Fibroblast of skin of left biceps (primary cell): ENCODE measurements around the gene DTX3L.
A peak's percentile ranks its signal among the peaks of the same experiment; 100 is the strongest.

Source experiments
- DNase-seq, 2 experiments: peaks; one replicate each; pipeline ENCODE4 v3.0.0-alpha.2; 2013; ENCODE audit warnings: low read depth in 2 of 2

The DTX3L gene

DNA sequence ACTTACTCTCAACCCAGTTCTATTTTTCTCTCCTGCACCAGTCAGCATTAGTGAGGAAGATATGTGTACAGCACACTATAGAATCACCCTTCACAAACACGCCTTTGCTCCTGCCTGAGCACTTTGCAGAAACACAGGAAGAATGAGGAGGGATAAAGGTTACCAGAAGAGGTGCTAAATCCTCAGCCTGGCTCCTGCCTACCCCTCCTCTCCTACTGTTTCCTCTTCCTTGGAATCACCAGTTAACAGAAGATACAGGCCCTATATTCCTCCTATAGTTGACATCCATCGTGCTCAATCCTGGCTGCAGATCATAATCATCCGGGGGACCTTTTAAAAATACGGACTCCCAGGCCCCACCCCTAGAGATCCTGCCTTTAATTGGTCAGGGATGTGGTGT lies 42.2 kb downstream of the DTX3L start:
- no peak for DNase-seq

DNA sequence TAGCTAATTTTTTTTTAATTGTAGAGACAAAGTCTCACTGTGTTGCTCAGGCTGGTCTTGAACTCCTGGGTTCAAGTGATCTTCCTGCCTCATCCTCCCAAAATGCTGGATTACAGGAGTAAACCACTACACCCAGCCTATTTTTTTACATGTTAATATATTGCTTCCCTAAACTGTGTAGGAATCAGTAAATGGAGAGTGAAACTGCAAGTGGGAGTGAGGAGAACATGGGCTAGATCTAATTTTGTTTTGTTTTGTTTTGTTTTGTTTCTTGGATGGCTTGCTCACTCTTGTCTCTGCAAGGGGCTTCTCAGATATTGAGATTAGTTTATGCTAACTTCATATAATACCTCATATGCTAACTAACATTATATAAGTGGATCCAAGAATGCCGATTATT lies 44.8 kb downstream of the DTX3L start:
- no peak for DNase-seq

DNA sequence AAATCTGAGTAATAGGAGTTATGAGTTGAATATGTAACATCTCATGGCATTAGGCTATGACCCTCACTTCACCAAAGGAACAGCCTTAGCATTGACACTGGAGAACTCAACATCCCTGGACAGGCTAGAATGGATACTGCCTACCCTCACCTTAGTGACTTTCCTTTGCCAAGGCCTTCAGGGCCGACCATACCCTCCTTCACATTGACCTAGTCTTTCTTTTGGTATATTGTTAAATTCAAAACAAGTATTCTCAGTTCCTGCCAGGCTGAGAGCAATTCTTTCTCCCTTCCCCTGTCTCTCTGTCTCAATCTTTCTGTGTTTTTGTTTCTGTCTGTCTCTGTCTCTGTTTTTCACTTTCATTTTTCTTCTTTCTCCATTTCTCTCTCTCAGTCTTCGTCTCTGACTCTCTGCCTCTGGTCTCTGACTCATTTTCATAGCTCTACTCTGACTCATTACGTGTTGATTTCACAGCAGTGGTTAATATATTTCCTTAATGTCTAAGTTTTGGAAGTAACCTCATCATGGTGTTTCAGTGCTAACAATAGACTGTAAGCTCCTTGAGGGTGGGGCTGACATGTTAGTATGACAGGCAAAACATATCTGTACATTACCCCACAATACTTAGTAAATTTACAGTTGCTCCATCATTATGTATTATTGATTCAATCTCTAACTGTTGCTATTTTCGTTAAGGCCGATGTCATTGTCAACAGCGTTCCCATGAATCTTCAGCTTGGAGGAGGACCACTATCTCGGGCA lies 45.8 kb downstream of the DTX3L start:
- peak; percentile 44 to 47 for DNase-seq

DNA sequence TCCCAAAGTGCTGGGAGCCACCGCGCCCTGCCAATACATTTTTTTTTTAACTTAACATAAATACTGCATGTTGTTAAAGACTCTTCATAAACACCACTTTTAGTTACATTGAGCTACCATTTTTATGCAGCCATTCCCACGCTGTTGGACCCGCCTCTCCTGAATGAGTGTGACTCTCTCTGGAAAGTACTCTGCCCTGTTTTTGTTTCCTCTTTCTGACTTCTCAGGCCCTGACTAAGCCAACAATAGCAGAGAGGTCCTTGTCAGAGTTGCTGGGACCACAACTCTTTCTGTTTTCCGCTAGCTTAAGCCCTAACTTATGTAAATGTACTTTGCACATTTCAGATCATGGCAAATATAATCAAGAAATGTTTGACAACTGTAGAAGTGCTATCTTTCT lies 48.6 kb downstream of the DTX3L start:
- no peak for DNase-seq

DNA sequence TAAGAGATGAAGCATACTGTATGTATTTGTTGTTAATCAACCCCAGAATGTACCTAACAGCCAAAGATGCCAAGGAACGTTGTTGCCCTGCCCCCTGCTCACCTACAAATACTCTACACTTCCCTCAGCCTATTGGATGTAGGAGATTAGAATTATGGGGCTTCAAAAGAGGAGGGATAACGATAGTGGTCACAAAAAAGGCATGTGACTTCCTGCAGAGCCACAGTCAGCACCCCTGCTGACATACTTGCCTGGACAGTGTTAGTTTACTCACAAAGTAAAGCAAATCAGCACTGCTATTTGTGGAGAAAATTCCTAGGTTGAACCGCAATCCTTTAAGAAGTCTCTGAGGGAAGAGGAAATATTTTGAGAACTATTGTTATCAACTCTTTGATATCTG lies 51.2 kb downstream of the DTX3L start:
- no peak for DNase-seq

DNA sequence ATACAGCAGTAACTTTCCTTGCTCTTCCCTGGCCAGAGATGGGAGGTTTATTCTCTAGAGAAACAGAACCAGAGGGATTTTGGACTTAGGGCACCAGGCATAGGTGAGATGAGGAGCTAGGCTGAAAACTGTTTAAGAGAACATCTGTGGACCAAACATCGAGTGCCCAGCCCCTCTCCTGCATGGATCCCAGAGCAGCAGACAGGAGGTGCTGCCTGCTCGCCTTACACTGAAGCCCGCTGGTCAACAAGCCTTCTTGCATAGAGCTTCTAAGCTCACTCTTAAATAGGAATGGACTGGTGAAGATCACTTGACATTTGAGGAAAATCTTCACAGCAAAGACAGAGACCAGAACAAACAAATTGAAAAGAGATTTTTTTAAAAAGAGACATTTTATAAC lies 54.5 kb downstream of the DTX3L start:
- no peak for DNase-seq

DNA sequence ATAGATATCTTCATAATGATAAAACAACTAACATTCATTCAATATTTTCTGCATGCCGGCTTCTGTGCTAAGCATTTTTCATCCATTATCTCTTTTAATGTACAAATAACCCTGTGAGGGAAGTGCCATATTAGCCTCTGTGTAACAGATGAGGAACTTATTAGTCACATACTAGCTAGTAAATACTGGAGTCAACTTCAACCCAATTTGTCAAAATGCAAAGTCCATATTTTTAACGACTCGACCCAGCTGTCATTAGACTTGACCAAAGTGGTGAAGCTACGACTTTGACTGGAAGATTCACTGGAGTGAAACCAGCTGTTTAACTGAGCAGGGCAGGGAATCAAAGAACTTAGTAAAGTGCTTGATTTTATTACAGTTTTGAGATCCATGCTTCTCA lies 54.9 kb downstream of the DTX3L start:
- no peak for DNase-seq

DNA sequence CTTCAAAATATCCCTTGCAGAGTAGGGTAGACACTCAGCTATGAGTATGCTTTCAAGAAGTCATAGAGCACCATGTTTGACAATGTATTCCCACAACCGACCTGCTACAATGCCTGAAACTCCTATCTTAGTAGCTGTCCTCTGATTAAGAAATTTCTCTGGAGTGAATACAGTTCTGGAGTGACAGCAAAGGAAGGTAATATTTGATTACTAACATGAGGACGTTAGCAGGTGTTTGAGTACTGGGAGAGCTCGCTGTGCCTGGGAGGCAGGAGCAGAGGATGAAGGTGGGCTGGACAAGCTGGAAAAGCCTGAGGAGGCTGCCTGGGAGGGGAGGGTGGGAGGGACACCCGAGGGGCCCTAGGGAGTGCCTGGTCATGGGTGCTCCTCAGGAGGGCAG lies 56.3 kb downstream of the DTX3L start:
- no peak for DNase-seq

DNA sequence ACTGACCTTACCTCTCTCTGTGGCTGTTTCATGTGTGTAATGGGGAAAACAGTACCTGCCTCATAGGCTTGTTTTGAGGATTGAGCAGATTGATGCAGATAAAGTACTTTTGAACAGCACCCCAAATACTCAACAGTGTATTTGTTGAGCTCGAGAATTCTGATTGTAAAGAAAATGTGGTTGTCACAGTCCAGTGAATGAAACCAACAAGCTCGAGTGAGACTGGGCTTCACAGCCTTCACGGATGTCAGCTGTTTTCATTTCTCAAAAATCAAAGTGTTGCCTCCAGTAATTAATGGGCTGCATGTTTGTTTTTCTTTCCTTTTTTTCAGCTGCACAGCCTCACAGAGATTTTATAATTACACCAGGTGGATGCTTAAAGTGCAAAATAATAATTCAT lies 57.0 kb downstream of the DTX3L start:
- DNase-seq, result no peak

DNA sequence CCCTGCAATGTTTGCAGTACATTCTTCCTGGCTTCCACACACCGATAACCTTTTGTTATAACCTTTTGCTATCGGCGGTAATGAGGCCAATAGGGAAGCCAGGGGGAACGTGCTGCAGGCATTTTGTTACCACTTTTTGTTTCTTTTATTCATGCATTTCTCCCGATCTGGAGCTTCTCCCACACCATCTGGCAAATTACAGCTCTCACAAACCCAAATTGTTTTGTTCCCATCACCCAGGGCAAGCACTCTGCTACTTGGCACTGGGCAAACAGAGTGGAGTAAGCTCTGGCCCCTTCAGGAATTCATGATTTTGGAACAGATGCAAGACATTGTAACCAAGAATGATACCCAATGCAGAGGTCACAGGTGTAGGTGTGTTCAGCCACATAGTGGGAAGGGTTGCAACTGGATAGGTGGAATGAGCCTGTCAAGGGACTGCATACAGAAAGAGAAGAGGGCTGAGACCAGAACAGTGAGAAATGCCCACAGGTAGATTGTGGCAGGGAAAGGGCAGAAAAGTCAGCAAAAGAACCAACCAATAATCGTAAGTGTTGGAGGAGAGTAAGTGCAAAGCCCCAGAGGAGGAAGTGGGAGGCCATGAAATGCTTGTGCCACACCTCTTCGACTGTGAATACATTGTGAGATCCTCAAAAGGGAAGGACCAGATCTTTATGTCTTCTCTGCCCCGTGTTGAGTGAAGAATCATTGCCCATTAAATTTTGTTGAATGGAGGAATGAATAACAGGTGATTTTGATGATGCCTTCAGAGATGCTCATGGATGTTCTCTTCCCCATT lies 59.1 kb downstream of the DTX3L start:
- no peak for DNase-seq
